OCI-M1 (cell line): Measurements from ENCODE around the gene FNDC5.
A peak's percentile ranks its signal among the peaks of the same experiment; 100 is the strongest.

Experiments
- DNase-seq: peaks from one replicate; lab custom pipeline; 2025; lab: John Stamatoyannopoulos, UW

The FNDC5 gene

GRCh38 chr1:32864375-32865019, 6.2 kb downstream of the FNDC5 start:
- DNase-seq, result no peak

- DNase-seq, result no peak
Observed at GRCh38 chr1:32863881-32864245, 6.8 kb downstream of the FNDC5 start.

GRCh38 chr1:32863218-32863880, 7.4 kb downstream of the FNDC5 start:
- DNase-seq, result no peak

GRCh38 chr1:32861904-32862695, 8.6 kb downstream of the FNDC5 start:
- DNase-seq, result no peak

- DNase-seq, result no peak
Observed at GRCh38 chr1:32860566-32860965, 10.1 kb downstream of the FNDC5 start.

- no peak for DNase-seq
Observed at GRCh38 chr1:32859915-32860314, 10.8 kb downstream of the FNDC5 start.

GRCh38 chr1:32858791-32859190, 11.9 kb downstream of the FNDC5 start:
- no peak for DNase-seq

- DNase-seq, result no peak
Observed at GRCh38 chr1:32858136-32858535, 12.6 kb downstream of the FNDC5 start.

- DNase-seq, result no peak
Observed at GRCh38 chr1:32855861-32856617, 14.7 kb downstream of the FNDC5 start.

GRCh38 chr1:32848354-32849063, 22.2 kb downstream of the FNDC5 start:
- no peak for DNase-seq

- no peak for DNase-seq
Observed at GRCh38 chr1:32831878-32832277, 38.8 kb downstream of the FNDC5 start.

- DNase-seq, result no peak
Observed at GRCh38 chr1:32830092-32830852, 40.4 kb downstream of the FNDC5 start.

GRCh38 chr1:32828341-32828740, 42.4 kb downstream of the FNDC5 start:
- DNase-seq, result no peak

- DNase-seq, result no peak
Observed at GRCh38 chr1:32825181-32825580, 45.5 kb downstream of the FNDC5 start.

- DNase-seq, result peak; percentile 56
Observed at GRCh38 chr1:32818804-32819541, 51.7 kb downstream of the FNDC5 start.

- peak; percentile 83 for DNase-seq
Observed at GRCh38 chr1:32817815-32818786, 52.6 kb downstream of the FNDC5 start.

GRCh38 chr1:32817159-32817814, 53.4 kb downstream of the FNDC5 start, which contains the start of the genes S100PBP and YARS1:
TSS of gene S100PBP (plus strand) at chr1:32817653. CDS start at chr1:32826100, 8,447 bp downstream.
TSS of gene YARS1 (minus strand) at chr1:32817358. CDS start at chr1:32817244, 114 bp downstream.
- peak; percentile 99 for DNase-seq

GRCh38 chr1:32816676-32817158, 54.0 kb downstream of the FNDC5 start:
- DNase-seq, result peak; percentile 69
